VCaP (cell line): ENCODE measurements around the gene SH3PXD2A.
"Not testable (repeated sequence)": the region's sequence is repeated elsewhere in the genome, so short reads cannot be mapped to it uniquely, and the experiment has no call there.

Experiments
- H3K27ac ChIP-seq: fragments of 450-650 bp; 2 replicates; pipeline ENCODE4 v1.5.1; 2017
- TF ChIP-seq, protein P1 (sequence below): fragments of 450-650 bp; conservative IDR thresholded peaks from 2 replicates; pipeline ENCODE4 v1.5.1; 2017; ENCODE audit warnings: mild to moderate bottlenecking, moderate library complexity

SH3PXD2A gene

DNA sequence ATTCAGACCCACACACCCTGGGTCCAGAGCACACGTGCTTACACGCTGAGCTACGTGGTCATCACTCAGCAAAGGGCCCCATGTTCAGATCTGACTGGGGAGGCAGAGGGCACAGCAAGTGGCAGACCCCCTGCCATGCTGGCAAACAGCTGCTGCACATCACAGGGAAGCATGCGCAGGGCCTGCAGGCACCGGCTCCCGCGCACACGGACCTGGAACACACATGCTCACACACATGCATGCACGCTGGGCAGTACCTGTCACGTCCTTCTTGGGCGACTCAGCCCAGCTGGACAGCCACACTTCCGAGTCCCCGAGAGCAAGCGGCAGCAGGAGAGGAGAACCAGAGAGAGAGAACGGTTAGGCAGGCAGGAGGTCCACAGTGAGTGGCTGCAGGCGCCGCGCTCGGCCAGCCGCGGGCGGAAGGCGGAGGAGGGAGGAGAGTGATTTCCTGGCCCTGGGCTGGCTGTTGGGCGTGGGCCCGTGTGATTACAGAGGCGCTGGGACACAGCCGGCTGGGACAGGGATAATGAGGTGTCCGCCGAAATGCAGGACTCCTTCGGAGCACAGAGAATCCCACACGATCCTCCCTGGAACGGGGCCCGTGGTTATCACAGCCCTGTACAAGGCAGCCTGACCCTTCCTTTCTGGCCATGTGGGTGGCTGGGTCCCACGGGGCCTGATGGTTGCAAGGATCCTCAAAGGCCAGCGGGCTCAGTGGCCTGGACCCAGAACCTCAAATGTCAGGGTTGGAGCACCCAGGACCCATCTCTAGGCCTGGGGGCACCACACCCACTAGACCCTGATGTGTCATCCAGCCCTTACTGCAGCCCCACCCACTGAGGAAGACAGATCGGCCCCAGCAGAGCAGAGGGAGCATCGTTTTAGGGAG is 186.8 kb downstream of the SH3PXD2A start:
- TF ChIP-seq, protein P1, sequence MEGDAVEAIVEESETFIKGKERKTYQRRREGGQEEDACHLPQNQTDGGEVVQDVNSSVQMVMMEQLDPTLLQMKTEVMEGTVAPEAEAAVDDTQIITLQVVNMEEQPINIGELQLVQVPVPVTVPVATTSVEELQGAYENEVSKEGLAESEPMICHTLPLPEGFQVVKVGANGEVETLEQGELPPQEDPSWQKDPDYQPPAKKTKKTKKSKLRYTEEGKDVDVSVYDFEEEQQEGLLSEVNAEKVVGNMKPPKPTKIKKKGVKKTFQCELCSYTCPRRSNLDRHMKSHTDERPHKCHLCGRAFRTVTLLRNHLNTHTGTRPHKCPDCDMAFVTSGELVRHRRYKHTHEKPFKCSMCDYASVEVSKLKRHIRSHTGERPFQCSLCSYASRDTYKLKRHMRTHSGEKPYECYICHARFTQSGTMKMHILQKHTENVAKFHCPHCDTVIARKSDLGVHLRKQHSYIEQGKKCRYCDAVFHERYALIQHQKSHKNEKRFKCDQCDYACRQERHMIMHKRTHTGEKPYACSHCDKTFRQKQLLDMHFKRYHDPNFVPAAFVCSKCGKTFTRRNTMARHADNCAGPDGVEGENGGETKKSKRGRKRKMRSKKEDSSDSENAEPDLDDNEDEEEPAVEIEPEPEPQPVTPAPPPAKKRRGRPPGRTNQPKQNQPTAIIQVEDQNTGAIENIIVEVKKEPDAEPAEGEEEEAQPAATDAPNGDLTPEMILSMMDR: no peak
- H3K27ac ChIP-seq: no peak overlapping the region

DNA sequence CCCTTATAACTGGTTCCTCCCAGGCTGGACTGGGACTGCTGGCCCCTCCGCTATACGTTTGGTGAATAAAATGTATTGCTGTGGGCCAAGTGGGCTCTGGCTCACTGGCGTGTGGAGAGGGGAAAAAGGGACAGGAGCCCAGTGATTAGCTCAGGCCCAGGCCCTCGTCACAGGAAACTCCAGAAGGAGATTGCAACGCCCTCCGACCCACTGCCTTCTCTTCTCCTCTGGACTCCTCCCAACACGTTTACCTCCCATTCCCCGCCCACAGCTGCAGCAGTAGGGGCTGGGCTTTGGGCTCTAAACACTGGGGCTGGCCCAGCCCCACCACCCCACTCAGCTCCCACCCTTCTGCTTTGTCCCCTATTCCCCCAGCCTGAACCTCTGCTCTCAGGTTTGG is 188.0 kb downstream of the SH3PXD2A start:
- TF ChIP-seq, protein P1: no peak
- H3K27ac ChIP-seq: no peak overlapping the region

DNA sequence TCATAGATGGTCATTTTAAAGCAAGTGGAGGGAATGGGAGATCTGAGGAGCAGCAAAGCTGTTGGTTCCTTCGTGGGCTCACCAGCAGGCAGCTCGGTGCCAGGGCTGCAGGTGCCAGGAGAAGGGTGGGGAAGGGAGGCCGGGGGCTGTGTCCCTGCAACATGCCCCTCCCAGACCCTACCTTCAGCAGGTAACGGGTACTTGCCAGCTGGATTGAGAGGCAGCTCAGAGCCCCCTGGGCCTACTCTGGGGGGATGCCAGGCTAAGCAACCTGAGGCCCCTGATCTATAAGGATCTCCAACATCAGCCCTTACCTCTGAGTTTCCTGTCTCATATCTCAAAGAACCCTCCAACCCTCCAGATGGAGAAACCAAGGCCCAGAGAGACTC is 188.6 kb downstream of the SH3PXD2A start:
- TF ChIP-seq, protein P1: no peak
- H3K27ac ChIP-seq: no peak overlapping the region

DNA sequence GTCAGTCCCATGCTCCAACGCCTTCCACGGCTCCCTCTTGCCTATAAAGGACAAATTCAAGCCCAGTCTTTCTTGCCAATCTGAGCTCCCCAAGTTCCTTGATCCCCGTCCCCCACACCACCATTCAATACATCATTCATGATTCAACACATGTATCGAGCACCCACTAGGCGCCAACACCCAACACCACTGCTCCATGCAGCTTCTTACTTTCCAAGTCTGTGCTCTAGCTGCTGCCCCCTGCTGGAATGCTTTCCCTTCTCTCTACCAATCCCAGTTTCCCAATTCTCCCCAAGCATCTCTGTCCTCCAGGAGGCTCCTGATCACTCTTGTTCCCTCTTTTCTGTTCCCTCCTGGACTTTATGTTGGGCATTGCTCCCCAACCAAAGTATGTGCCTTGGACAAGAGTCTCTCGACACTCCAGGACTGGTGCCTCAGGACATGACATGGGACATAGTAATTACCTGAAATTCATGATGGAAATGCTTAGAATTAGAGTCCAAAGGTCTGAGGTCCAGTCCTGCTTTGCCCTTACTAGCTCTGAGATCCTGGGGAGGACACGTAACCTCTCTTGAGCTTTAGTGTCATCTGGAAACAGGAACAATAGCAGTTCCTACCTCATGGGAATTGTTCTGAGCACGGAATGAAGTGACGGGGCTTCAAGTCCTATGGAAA is 189.2 kb downstream of the SH3PXD2A start:
- TF ChIP-seq, protein P1: no peak
- H3K27ac ChIP-seq: no peak overlapping the region

DNA sequence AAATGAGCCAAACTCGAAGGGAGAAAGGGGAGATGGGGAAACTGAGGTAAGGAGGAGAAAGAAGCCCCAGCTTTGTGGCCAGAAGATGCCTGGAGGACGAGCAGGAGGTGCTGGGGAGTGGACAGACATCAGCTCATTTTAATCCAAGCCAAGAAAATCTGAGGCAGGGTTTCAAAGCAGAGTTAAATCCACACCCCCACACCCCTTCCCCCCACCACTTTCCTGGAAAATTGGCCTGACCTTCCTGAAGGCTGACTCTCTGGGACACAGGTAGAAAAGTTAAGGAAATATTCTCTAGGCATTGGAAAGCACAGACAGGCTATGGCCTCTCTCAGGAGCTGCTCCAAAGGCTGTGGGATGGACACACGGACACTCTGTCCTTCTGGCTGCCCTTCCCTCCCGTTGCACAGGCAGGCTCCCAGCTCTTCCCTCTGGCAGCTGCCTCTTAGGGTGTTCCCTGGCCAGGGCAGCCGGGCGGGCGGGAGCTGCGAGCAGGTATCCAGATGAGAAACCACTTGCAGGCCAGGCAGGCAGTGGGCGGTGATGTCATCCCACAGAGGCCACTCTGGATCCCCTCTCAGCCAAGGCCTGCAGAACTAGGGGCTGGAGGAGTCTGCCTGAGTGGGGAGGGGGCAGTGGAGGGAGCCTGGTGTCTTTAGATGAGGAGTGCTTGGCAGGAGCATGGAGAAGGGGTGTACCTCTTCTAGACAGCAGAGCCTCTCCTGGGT is 190.1 kb downstream of the SH3PXD2A start:
- no peak overlapping the region for H3K27ac ChIP-seq
- TF ChIP-seq, protein P1: no peak

- TF ChIP-seq, protein P1: no peak
- H3K27ac ChIP-seq: no peak overlapping the region
These were observed 191.6 kb downstream of the SH3PXD2A start for GRCh38 chr10:103663802-103664201.

DNA sequence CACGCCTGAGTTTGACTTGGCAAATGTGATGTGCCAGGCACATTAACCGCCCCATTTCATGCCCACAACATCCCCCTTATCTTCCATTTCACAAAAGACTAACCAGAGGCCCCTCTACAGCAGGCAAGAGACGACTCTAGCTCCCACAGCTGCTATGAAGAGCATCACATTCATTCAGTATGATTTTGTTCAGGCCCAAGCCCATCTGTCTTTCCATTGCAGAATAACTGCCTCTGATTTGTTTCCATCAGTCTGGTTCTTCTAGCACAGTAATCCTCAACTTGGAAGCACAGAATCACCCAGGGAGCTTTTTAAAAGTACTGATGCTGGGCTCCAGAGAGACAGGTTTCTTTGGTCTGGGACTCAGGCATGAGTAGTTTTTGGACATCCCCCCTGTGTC is 192.1 kb downstream of the SH3PXD2A start:
- TF ChIP-seq, protein P1: no peak
- no peak overlapping the region for H3K27ac ChIP-seq

- H3K27ac ChIP-seq: not testable (repeated sequence)
These were observed 192.7 kb downstream of the SH3PXD2A start for GRCh38 chr10:103662704-103663103.
